Measurements from ENCODE around the gene SLC49A4.

- TF ChIP-seq EZH2 (IDR thresholded peaks at IDR 0.05; ENCODE audit: borderline replicate concordance), result no peak
- TF ChIP-seq, protein P1, sequence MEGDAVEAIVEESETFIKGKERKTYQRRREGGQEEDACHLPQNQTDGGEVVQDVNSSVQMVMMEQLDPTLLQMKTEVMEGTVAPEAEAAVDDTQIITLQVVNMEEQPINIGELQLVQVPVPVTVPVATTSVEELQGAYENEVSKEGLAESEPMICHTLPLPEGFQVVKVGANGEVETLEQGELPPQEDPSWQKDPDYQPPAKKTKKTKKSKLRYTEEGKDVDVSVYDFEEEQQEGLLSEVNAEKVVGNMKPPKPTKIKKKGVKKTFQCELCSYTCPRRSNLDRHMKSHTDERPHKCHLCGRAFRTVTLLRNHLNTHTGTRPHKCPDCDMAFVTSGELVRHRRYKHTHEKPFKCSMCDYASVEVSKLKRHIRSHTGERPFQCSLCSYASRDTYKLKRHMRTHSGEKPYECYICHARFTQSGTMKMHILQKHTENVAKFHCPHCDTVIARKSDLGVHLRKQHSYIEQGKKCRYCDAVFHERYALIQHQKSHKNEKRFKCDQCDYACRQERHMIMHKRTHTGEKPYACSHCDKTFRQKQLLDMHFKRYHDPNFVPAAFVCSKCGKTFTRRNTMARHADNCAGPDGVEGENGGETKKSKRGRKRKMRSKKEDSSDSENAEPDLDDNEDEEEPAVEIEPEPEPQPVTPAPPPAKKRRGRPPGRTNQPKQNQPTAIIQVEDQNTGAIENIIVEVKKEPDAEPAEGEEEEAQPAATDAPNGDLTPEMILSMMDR (IDR thresholded peaks at IDR 0.05; ENCODE audit: poor library complexity), result no peak
- no peak for TF ChIP-seq EZH2phosphoT487 (IDR thresholded peaks at IDR 0.05; ENCODE audit: low read depth, severe bottlenecking, unreplicated experiment)
Measured at GRCh38 chr3:122907471-122907870, 112.6 kb downstream of the SLC49A4 start.

Measured in hepatocyte (in vitro differentiated cells).